GM18909 (cell line): ENCODE measurements around the gene COBL.

Source experiments
- ATAC-seq: cut with Tn5 transposase; IDR thresholded peaks from one replicate; pipeline ENCODE4 v1.9.1; 2021; ENCODE audit warnings: mild to moderate bottlenecking; ENCODE audit not compliant: unreplicated experiment, poor library complexity

Gene COBL

GRCh38 chr7:51129527-51130472 lies 186.8 kb downstream of the COBL start:
- no peak for ATAC-seq

- no peak for ATAC-seq
Observed at GRCh38 chr7:51128545-51129435, 187.8 kb downstream of the COBL start.

GRCh38 chr7:51127618-51127904 lies 189.0 kb downstream of the COBL start:
- ATAC-seq = no peak

- no peak for ATAC-seq
Observed at GRCh38 chr7:51126813-51127617, 189.6 kb downstream of the COBL start.

- no peak for ATAC-seq
Observed at GRCh38 chr7:51126324-51126723, 190.3 kb downstream of the COBL start.

- no peak for ATAC-seq
Observed at GRCh38 chr7:51124321-51124720, 192.3 kb downstream of the COBL start.

- peak; percentile 45 for ATAC-seq
Observed at GRCh38 chr7:51123322-51124019, 193.1 kb downstream of the COBL start.

- no peak for ATAC-seq
Observed at GRCh38 chr7:51121931-51122425, 194.6 kb downstream of the COBL start.

- no peak for ATAC-seq
Observed at GRCh38 chr7:51121036-51121790, 195.4 kb downstream of the COBL start.

GRCh38 chr7:51118628-51119027 lies 198.0 kb downstream of the COBL start:
- ATAC-seq = no peak

GRCh38 chr7:51114501-51114900 lies 202.1 kb downstream of the COBL start:
- no peak for ATAC-seq

GRCh38 chr7:51113962-51114361 lies 202.6 kb downstream of the COBL start:
- no peak for ATAC-seq

GRCh38 chr7:51113560-51113959 lies 203.0 kb downstream of the COBL start:
- ATAC-seq = no peak

- no peak for ATAC-seq
Observed at GRCh38 chr7:51111241-51111940, 205.2 kb downstream of the COBL start.

GRCh38 chr7:51108134-51108533 lies 208.5 kb downstream of the COBL start:
- no peak for ATAC-seq

GRCh38 chr7:51104278-51104677 lies 212.3 kb downstream of the COBL start:
- ATAC-seq = no peak

GRCh38 chr7:51103718-51104117 lies 212.9 kb downstream of the COBL start:
- ATAC-seq = no peak

GRCh38 chr7:51102828-51103227 lies 213.8 kb downstream of the COBL start:
- ATAC-seq = no peak
